ENCODE results near the gene CCDC97. TPM values are rescaled to one million over a fixed set of nuclear protein-coding genes. Genes with fewer than 3 reads are reported as not detected.

Gene CCDC97
- total RNA-seq, 1 experiment from 2014 or later, result 31.4 TPM

- TF ChIP-seq, protein P1, sequence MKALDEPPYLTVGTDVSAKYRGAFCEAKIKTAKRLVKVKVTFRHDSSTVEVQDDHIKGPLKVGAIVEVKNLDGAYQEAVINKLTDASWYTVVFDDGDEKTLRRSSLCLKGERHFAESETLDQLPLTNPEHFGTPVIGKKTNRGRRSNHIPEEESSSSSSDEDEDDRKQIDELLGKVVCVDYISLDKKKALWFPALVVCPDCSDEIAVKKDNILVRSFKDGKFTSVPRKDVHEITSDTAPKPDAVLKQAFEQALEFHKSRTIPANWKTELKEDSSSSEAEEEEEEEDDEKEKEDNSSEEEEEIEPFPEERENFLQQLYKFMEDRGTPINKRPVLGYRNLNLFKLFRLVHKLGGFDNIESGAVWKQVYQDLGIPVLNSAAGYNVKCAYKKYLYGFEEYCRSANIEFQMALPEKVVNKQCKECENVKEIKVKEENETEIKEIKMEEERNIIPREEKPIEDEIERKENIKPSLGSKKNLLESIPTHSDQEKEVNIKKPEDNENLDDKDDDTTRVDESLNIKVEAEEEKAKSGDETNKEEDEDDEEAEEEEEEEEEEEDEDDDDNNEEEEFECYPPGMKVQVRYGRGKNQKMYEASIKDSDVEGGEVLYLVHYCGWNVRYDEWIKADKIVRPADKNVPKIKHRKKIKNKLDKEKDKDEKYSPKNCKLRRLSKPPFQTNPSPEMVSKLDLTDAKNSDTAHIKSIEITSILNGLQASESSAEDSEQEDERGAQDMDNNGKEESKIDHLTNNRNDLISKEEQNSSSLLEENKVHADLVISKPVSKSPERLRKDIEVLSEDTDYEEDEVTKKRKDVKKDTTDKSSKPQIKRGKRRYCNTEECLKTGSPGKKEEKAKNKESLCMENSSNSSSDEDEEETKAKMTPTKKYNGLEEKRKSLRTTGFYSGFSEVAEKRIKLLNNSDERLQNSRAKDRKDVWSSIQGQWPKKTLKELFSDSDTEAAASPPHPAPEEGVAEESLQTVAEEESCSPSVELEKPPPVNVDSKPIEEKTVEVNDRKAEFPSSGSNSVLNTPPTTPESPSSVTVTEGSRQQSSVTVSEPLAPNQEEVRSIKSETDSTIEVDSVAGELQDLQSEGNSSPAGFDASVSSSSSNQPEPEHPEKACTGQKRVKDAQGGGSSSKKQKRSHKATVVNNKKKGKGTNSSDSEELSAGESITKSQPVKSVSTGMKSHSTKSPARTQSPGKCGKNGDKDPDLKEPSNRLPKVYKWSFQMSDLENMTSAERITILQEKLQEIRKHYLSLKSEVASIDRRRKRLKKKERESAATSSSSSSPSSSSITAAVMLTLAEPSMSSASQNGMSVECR (CRISPR knock-in tag; IDR thresholded peaks at IDR 0.05; ENCODE audit: borderline replicate concordance), result 0 out of 2 replicates have a peak, but pooled peaks have one; percentile 22
- no peak for TF ChIP-seq ZNF263 (CRISPR knock-in tag; IDR thresholded peaks at IDR 0.05; ENCODE audit: low read depth)
Measured at GRCh38 chr19:41263042-41263849, 46.7 kb upstream of the CCDC97 start (continued).

- POLR2A ChIA-PET, result interaction anchor here (0.8 to 3.2 kb wide), 11 partner anchors 15 to 1336 kb away, joined by 3 to 24 read pairs (median 4); partner anchors contain the start of genes AXL, B9D2 and CYP2S1
- peaks cover 26% of the 10 kb centered on the region for H3K36me3 Mint-ChIP-seq
- ATAC-seq (peak; percentile 83), DNase-seq (ENCODE audit: low spot score) (peak; percentile 98)
- peak within 1 kb of the TSS; percentile 95 for H3K4me3 Mint-ChIP-seq
- H3K4me1 Mint-ChIP-seq, result peaks cover 27% of the 10 kb centered on the region
- H3K27ac Mint-ChIP-seq, result peak within 1 kb of the TSS; percentile 99
- no peaks in the 10 kb centered on the region for H3K9me3 Mint-ChIP-seq
- CTCF ChIA-PET, result interaction anchor here (0.7 to 5.7 kb wide), 19 partner anchors 14 to 444 kb away, joined by 3 to 95 read pairs (median 4); partner anchors contain the start of genes AXL and CYP2S1
- H3K27me3 Mint-ChIP-seq (ENCODE audit: low read depth), result no peaks in the 10 kb centered on the region; the same call in 1 of the 2 replicates
- TF ChIP-seq, protein P2, sequence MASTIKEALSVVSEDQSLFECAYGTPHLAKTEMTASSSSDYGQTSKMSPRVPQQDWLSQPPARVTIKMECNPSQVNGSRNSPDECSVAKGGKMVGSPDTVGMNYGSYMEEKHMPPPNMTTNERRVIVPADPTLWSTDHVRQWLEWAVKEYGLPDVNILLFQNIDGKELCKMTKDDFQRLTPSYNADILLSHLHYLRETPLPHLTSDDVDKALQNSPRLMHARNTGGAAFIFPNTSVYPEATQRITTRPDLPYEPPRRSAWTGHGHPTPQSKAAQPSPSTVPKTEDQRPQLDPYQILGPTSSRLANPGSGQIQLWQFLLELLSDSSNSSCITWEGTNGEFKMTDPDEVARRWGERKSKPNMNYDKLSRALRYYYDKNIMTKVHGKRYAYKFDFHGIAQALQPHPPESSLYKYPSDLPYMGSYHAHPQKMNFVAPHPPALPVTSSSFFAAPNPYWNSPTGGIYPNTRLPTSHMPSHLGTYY (CRISPR knock-in tag; IDR thresholded peaks at IDR 0.05), result 0 out of 2 replicates have a peak, but pooled peaks have one; percentile 16
- TF ChIP-seq MYBL2 (CRISPR knock-in tag; IDR thresholded peaks at IDR 0.05), result peak; percentile 95
- TF ChIP-seq CTCF (IDR thresholded peaks at IDR 0.05), result no peak
- peak; percentile 93 for TF ChIP-seq SP1 (CRISPR knock-in tag; conservative IDR thresholded peaks at IDR 0.05)
- TF ChIP-seq E2F4 (CRISPR knock-in tag; IDR thresholded peaks at IDR 0.05; ENCODE audit: borderline replicate concordance, low read depth), result peak; percentile 96
- TF ChIP-seq, protein P3, sequence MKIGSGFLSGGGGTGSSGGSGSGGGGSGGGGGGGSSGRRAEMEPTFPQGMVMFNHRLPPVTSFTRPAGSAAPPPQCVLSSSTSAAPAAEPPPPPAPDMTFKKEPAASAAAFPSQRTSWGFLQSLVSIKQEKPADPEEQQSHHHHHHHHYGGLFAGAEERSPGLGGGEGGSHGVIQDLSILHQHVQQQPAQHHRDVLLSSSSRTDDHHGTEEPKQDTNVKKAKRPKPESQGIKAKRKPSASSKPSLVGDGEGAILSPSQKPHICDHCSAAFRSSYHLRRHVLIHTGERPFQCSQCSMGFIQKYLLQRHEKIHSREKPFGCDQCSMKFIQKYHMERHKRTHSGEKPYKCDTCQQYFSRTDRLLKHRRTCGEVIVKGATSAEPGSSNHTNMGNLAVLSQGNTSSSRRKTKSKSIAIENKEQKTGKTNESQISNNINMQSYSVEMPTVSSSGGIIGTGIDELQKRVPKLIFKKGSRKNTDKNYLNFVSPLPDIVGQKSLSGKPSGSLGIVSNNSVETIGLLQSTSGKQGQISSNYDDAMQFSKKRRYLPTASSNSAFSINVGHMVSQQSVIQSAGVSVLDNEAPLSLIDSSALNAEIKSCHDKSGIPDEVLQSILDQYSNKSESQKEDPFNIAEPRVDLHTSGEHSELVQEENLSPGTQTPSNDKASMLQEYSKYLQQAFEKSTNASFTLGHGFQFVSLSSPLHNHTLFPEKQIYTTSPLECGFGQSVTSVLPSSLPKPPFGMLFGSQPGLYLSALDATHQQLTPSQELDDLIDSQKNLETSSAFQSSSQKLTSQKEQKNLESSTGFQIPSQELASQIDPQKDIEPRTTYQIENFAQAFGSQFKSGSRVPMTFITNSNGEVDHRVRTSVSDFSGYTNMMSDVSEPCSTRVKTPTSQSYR (CRISPR knock-in tag; IDR thresholded peaks at IDR 0.05), result peak; percentile 30; the same call in 1 of the 2 replicates
- TF ChIP-seq, protein P4, sequence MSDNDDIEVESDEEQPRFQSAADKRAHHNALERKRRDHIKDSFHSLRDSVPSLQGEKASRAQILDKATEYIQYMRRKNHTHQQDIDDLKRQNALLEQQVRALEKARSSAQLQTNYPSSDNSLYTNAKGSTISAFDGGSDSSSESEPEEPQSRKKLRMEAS (CRISPR knock-in tag; IDR thresholded peaks at IDR 0.05), result peak; percentile 95
- TF ChIP-seq ZNF317 (CRISPR knock-in tag; IDR thresholded peaks at IDR 0.05; ENCODE audit: borderline replicate concordance, low read depth), result 0 out of 2 replicates have a peak, but pooled peaks have one; percentile 30
- no peak for TF ChIP-seq ATF1 (CRISPR knock-in tag; IDR thresholded peaks at IDR 0.05)
- TF ChIP-seq, protein P5, sequence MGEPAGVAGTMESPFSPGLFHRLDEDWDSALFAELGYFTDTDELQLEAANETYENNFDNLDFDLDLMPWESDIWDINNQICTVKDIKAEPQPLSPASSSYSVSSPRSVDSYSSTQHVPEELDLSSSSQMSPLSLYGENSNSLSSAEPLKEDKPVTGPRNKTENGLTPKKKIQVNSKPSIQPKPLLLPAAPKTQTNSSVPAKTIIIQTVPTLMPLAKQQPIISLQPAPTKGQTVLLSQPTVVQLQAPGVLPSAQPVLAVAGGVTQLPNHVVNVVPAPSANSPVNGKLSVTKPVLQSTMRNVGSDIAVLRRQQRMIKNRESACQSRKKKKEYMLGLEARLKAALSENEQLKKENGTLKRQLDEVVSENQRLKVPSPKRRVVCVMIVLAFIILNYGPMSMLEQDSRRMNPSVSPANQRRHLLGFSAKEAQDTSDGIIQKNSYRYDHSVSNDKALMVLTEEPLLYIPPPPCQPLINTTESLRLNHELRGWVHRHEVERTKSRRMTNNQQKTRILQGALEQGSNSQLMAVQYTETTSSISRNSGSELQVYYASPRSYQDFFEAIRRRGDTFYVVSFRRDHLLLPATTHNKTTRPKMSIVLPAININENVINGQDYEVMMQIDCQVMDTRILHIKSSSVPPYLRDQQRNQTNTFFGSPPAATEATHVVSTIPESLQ (CRISPR knock-in tag; IDR thresholded peaks at IDR 0.05), result no peak
- no peak for TF ChIP-seq ZNF138 (CRISPR knock-in tag; conservative IDR thresholded peaks at IDR 0.05)
- no peak for TF ChIP-seq GRHL2 (CRISPR knock-in tag; IDR thresholded peaks at IDR 0.05; ENCODE audit: insufficient replicate concordance, severe bottlenecking)
- no peak for TF ChIP-seq ZNF263 (CRISPR knock-in tag; IDR thresholded peaks at IDR 0.05; ENCODE audit: low read depth)
- TF ChIP-seq GABPB1 (CRISPR knock-in tag; IDR thresholded peaks at IDR 0.05), result no peak; the same call in 1 of the 2 replicates
- TF ChIP-seq NR1H2 (CRISPR knock-in tag; IDR thresholded peaks at IDR 0.05), result no peak
- peak; percentile 84; the same call in 1 of the 2 replicates for TF ChIP-seq CREM (CRISPR knock-in tag; IDR thresholded peaks at IDR 0.05)
Measured at GRCh38 chr19:41263850-41264580, 46.0 kb upstream of the CCDC97 start, which contains the start of gene HNRNPUL1. HNRNPUL1 (plus strand) TSS chr19:41264372; CDS start chr19:41264504, 132 bp downstream.
